Midbrain (tissue), 1 donor: ENCODE measurements around the gene CHN1.

Experiments
- DNase-seq: peaks from one replicate; lab custom pipeline; 2025; lab: John Stamatoyannopoulos, UW

Gene CHN1

DNA sequence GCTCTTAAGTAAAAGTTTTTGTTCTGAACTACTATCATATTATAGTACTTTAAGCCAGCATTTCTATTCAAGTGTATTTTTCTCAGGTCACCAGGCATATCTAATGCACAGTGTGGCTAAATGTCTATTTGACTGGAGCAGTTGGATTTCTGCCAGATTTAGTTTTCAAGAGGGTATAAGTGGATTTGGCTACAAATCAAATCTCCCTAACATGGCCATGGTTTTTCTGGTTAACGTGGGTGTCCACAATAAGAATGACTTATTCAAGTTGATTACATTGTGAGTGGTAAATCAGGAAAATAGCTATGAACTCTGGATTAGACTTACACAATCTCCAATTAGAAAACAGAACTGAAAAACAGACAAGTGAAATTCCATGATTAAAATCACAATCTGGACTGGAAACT lies 5.7 kb upstream of the CHN1 start:
- DNase-seq: no peak

DNA sequence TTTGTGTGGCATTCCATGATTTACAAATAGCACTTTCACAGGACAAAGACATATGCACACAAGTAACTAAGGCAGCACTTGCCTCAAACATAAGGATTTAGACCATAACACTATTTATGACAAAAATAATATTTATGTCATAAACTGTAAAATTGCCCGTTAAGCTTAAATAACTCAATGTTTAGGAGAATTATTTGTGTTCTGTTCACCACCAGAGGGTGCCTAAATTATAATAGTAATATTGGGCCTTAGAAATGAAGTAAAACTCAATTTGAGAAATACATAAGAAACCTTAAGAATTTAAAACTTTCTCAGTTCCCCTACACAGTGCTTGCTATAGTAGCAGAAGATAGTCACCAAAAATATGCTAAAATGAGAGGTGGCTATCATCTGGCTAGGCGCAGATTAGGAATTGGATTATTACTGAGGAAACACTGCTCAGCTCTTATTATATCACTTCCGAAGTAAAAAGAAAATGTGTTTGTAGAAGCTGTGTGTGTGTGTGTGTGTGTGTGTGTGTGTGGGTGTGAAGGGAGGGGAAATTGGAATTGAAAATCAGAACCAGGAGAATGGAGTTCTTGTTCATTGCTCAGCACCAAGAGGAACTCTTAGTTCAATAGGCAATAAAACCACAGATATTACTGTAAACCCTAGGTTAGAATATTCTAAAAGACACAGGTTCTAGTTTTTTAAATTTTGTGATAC lies 4.9 kb upstream of the CHN1 start:
- no peak for DNase-seq

- no peak for DNase-seq
Measured at GRCh38 chr2:175008801-175009495, 3.8 kb upstream of the CHN1 start.

GRCh38 chr2:175008009-175008408 lies 2.8 kb upstream of the CHN1 start:
- no peak for DNase-seq

DNA sequence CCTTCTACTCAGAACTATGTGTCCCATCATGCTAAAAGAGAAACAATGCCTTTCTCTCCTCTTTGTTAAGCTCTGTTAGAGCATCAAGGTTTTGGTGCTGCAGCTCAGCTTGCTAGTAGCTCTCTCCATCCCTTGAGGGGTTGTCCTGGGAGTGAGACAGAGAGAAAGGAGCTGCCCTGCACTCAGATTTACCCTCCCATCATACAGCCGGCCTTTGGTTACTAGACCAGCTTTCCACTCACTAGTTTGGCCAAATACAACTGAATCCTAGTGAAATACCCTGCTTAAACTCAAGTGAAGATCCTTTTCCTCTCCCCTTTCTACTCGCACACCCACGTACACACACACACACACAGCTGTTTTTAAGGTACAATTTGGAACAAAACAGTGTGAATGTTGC lies 2.3 kb upstream of the CHN1 start:
- no peak for DNase-seq

DNA sequence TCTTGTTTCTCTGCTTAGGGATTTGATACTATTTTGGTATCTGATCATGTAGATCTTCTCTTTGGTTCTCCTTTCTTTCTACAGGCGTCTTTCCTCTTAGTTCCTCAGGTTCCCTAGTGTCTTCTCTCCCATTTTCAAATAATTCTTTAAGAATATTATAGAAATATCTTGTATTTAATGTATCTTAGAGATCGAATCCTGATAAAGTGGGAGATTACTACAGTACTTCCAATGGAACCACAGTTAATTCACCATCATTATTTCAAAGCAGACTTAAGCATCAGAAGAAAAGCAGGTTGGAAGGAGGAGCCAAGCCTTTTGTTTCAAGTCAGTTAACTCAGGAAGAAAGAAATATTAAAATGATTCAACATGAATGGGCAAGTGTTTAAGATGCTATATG lies 1.1 kb upstream of the CHN1 start:
- DNase-seq: no peak

DNA sequence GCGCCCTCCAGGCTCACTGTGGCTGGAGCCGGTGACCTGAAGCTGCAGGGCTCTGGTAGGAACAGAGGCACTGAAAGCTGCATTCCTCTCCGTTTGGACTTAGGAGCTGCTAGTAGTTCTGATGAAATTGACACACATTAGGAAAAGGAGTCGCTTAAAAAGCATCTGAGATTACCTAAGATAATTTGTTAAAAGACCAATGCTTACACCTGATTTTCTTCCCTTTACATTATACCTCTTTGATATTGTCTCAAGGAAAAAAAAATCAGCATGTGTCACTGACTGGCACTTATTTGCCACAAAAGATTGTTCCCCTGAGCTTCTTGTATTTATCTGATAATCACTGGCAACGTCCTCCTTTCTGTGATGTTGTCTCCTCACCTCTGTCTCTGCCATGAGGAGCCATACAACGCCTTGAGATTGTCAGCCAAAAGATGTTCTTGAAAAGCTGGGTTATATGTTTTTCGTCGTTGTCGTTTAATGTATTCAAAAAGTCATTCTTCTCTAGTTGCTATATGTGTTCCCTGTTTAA lies 618 bp upstream of the CHN1 start:
- DNase-seq: no peak

GRCh38 chr2:175004730-175004979 lies 526 bp downstream of the CHN1 start:
- no peak for DNase-seq

DNA sequence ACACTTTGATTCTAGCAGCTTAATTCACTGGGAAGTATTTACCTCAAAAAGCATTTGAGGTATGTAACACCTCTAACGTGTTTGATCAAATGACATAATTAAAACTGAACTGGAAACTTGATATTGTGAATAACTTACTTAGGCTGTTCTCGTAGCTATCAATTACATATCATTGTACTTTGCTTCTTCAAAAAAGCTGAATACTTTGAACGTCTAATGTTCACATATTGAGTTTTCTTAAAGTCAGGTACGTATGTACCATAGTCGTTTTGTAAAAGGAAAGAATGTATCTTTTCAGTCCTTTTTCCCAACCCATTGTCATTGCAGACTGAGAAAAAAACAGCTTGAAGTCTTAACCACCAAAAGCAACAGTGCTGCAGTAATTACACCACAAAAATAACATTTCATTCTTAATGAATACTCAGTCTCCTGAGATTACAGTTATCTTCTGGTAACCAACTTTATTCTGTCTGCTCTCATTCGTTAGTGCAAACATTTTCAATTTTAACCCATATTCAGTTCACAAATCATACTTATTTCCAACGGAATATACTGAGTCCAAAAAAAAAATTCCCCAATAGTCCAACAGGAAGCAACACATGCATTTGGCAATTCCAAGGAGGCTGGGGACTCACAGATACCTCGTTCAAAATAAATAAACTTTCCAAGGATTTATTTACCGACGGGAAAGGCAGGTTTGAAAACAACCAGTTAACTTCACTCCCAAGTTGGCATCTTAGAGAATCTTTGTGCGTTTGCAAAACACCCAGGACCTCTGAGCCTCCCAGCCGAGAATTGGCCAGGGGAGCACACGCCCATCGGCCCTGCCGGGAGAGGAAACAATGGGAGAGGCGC lies 1.1 kb downstream of the CHN1 start:
- no peak for DNase-seq

DNA sequence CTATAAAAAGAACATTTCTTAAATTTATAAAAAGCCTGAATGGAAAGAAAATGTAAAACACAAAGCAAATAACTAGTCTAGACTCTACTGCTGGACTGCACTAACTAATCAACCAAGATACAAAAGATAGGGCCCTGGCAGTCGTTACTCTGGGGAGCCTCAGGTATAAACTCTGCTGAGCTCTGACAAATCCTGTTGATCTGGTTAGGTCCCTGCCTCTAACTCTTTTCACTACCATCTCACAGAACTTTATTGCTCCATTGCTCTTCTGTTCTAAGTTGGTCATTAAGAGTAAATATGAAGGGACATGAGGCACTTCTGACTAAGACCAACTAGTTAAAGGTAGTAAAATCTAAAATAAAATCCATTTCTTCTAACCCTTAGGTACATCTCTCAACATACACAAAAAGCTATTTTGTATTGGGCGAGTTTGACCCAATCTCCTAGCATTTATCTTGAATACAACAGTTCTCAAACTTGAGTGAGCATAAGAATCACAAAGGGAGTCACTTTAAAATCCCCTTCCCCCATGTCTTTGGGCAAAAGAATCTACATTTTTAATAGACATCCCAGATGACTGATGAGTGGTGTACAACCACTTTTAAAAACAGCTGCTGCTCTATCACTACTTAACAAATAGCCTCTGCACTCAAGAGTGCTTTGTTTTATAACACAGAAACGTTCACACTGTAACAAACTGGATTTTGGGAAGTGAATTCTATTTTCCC lies 2.5 kb downstream of the CHN1 start:
- DNase-seq: no peak

- no peak for DNase-seq
Measured at GRCh38 chr2:175001566-175001965, 3.6 kb downstream of the CHN1 start.

GRCh38 chr2:174997110-174997509 lies 8.1 kb downstream of the CHN1 start:
- no peak for DNase-seq

GRCh38 chr2:174996622-174997021 lies 8.6 kb downstream of the CHN1 start:
- no peak for DNase-seq

- DNase-seq: no peak
Measured at GRCh38 chr2:174994381-174994780, 10.8 kb downstream of the CHN1 start.

GRCh38 chr2:174992886-174993285 lies 12.3 kb downstream of the CHN1 start:
- DNase-seq: no peak

GRCh38 chr2:174985614-174986013 lies 19.6 kb downstream of the CHN1 start:
- DNase-seq: peak; percentile 53

GRCh38 chr2:174984561-174984960 lies 20.6 kb downstream of the CHN1 start:
- no peak for DNase-seq

- no peak for DNase-seq
Measured at GRCh38 chr2:174981331-174981730, 23.9 kb downstream of the CHN1 start.

- no peak for DNase-seq
Measured at GRCh38 chr2:174979996-174980395, 25.2 kb downstream of the CHN1 start.

- DNase-seq: no peak
Measured at GRCh38 chr2:174977364-174977763, 27.8 kb downstream of the CHN1 start.

- no peak for DNase-seq
Measured at GRCh38 chr2:174974131-174974530, 31.1 kb downstream of the CHN1 start.

- no peak for DNase-seq
Measured at GRCh38 chr2:174972924-174973323, 32.3 kb downstream of the CHN1 start.
